ENCODE data around the gene S100A7A. TPM values are rescaled to one million over a fixed set of nuclear protein-coding genes. Genes with fewer than 3 reads are reported as not detected.
"Not testable (repeated sequence)": the region's sequence is repeated elsewhere in the genome, so short reads cannot be mapped to it uniquely, and the experiment has no call there.

Gene S100A7A
- total RNA-seq, 1 donor from 2014 or later, result not detected

DNA sequence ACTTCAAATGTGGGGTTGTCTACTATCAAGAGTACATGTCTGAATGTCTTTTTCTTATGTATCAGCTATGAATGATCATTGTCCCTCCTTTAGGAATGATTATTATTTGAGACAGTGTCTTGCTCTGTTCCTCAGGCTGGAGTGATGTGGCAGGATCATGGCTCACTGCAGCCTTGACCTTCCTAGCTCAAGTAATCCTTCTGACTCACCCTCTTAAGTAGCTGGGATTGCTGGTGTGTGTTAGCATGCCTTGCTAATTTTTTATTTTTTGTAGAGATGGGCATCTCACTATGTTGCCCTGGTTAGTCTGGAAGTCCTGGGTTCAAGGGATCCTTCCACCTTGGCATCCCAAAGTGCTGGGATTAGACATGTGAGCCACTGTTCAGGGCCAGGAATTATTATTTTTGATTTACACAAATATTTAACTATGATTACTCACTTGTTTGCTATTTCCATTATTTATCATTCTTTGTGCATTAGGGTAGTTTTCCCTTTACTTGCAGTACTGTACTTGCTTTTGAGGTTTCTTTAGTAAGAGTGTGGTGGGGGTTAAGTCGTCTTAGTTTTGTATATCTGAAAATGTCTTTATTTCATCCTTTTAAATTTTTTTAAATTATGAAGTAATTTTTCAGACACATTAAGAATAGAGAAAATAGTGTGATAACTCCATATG is 31.3 kb downstream of the S100A7A start:
- intact Hi-C loops (cut with DNase I), result no loop called here
- DNase-seq (ENCODE audit: low spot score in 2 of 2), result no peak
- Histone ChIP-seq H3K36me3 (no peaks in the 10 kb centered on the region), H3K27me3 (no peaks in the 10 kb centered on the region), H3K27ac (no peak overlapping the region), H3K9me3 (no peaks in the 10 kb centered on the region), H3K4me3 (no peak overlapping the region), H3K4me1 (no peaks in the 10 kb centered on the region)
- TF ChIP-seq, protein P1, sequence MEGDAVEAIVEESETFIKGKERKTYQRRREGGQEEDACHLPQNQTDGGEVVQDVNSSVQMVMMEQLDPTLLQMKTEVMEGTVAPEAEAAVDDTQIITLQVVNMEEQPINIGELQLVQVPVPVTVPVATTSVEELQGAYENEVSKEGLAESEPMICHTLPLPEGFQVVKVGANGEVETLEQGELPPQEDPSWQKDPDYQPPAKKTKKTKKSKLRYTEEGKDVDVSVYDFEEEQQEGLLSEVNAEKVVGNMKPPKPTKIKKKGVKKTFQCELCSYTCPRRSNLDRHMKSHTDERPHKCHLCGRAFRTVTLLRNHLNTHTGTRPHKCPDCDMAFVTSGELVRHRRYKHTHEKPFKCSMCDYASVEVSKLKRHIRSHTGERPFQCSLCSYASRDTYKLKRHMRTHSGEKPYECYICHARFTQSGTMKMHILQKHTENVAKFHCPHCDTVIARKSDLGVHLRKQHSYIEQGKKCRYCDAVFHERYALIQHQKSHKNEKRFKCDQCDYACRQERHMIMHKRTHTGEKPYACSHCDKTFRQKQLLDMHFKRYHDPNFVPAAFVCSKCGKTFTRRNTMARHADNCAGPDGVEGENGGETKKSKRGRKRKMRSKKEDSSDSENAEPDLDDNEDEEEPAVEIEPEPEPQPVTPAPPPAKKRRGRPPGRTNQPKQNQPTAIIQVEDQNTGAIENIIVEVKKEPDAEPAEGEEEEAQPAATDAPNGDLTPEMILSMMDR (IDR thresholded peaks at IDR 0.05), result no peak

GRCh38 chr1:153448851-153449250 is 32.5 kb downstream of the S100A7A start:
- H3K4me3 ChIP-seq; H3K27ac ChIP-seq; H3K36me3 ChIP-seq; H3K9me3 ChIP-seq; H3K27me3 ChIP-seq; H3K4me1 ChIP-seq; DNase-seq (ENCODE audit: low spot score in 2 of 2); intact Hi-C loops (cut with DNase I): not testable (repeated sequence)

- H3K27me3 ChIP-seq, result no peaks in the 10 kb centered on the region
- intact Hi-C loops (cut with DNase I), result no loop called here
- no peak overlapping the region for H3K4me3 ChIP-seq
- no peak for DNase-seq (ENCODE audit: low spot score in 2 of 2)
- TF ChIP-seq, protein P1 (IDR thresholded peaks at IDR 0.05), result no peak
- no peaks in the 10 kb centered on the region for H3K36me3 ChIP-seq
- no peaks in the 10 kb centered on the region for H3K9me3 ChIP-seq
- H3K4me1 ChIP-seq, result no peaks in the 10 kb centered on the region
- no peak overlapping the region for H3K27ac ChIP-seq
Observed at GRCh38 chr1:153456396-153456795, 40.1 kb downstream of the S100A7A start.

GRCh38 chr1:153459655-153460054 is 43.3 kb downstream of the S100A7A start:
- no peaks in the 10 kb centered on the region for H3K9me3 ChIP-seq
- no peak for DNase-seq (ENCODE audit: low spot score in 2 of 2)
- no peaks in the 10 kb centered on the region for H3K4me1 ChIP-seq
- H3K4me3 ChIP-seq, result no peak overlapping the region
- H3K27me3 ChIP-seq, result no peaks in the 10 kb centered on the region
- intact Hi-C loops (cut with DNase I), result no loop called here
- TF ChIP-seq, protein P1 (IDR thresholded peaks at IDR 0.05), result no peak
- no peak overlapping the region for H3K27ac ChIP-seq
- H3K36me3 ChIP-seq, result no peaks in the 10 kb centered on the region

DNA sequence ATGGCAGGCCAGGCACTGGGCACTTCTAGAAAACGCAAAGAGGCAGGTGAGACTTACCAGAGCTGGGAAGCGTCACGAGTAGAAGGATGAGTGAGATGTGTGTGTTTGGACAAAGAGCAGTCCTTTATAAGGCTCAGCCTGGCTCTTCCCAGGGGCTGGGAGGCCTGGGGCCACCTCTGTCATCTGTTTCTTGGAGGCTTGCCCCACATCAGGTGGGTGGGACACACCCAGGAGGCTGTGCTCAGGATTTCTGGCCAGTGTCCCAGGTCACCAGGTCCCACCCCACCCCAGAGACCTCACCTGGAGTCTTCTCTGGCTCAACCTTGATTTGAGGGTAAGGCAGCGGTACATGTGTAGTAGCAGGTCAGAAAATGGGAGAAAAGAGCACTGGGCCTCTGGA is 44.2 kb downstream of the S100A7A start, which contains the start of gene S100A7:
S100A7 (minus strand) TSS at position 101 of the 400 bp plus-strand sequence. CDS start 1,638 bp downstream, outside the sequence.
- no peak for DNase-seq (ENCODE audit: low spot score in 2 of 2)
- H3K36me3 ChIP-seq, result no peaks in the 10 kb centered on the region
- H3K27me3 ChIP-seq, result no peaks in the 10 kb centered on the region
- intact Hi-C loops (cut with DNase I), result no loop called here
- no peaks in the 10 kb centered on the region for H3K9me3 ChIP-seq
- H3K4me1 ChIP-seq, result no peaks in the 10 kb centered on the region
- TF ChIP-seq, protein P1 (IDR thresholded peaks at IDR 0.05), result no peak
- H3K4me3 ChIP-seq, result no peak within 1 kb of the TSS
- H3K27ac ChIP-seq, result no peak within 1 kb of the TSS

GRCh38 chr1:153462741-153463140 is 46.4 kb downstream of the S100A7A start:
- H3K36me3 ChIP-seq; H3K4me1 ChIP-seq; intact Hi-C loops (cut with DNase I): not testable (repeated sequence)

More at GRCh38 chr1:153462741-153463140, 46.4 kb downstream of the S100A7A start:
- H3K9me3 ChIP-seq; DNase-seq (ENCODE audit: low spot score in 2 of 2); H3K4me3 ChIP-seq; H3K27me3 ChIP-seq; H3K27ac ChIP-seq: not testable (repeated sequence)

Data from ascending aorta (tissue), 2 donors.